Hepatocyte (in vitro differentiated cells): ENCODE measurements around the gene PCDH9. TPM values are rescaled to one million over a fixed set of nuclear protein-coding genes. Genes with fewer than 3 reads are reported as not detected.

ENCODE experiments used
- DNase-seq: peaks from one replicate; pipeline ENCODE4 v3.0.0-alpha.2; 2016; ENCODE audit warnings: low spot score
- H2AFZ ChIP-seq: fragments of 200-600 bp; sonication (generic); 2 replicates; pipeline ENCODE4 v1.6.0; 2016; ENCODE audit warnings: antibody characterized with exemption, mild to moderate bottlenecking
- H3K27ac ChIP-seq: fragments of 200-600 bp; sonication (generic); 2 replicates; pipeline ENCODE4 v1.5.1; 2016; ENCODE audit warnings: mild to moderate bottlenecking
- H3K27me3 ChIP-seq: fragments of 200-600 bp; sonication (generic); 2 replicates; pipeline ENCODE4 v1.6.1; 2016
- H3K36me3 ChIP-seq: fragments of 200-600 bp; sonication (generic); replicated peaks from 2 replicates; pipeline ENCODE4 v1.5.1; 2016; ENCODE audit warnings: low read depth; ENCODE audit not compliant: insufficient read depth
- H3K4me1 ChIP-seq: fragments of 200-600 bp; sonication (generic); 2 replicates; pipeline ENCODE4 v1.5.1; 2016; ENCODE audit warnings: mild to moderate bottlenecking, moderate library complexity; ENCODE audit not compliant: insufficient read depth
- H3K4me2 ChIP-seq: fragments of 200-600 bp; sonication (generic); 2 replicates; pipeline ENCODE4 v1.6.0; 2016
- H3K4me3 ChIP-seq: fragments of 200-600 bp; sonication (generic); 2 replicates; pipeline ENCODE4 v1.5.1; 2016; ENCODE audit warnings: mild to moderate bottlenecking
- H3K79me2 ChIP-seq: fragments of 200-600 bp; sonication (generic); 2 replicates; pipeline ENCODE4 v1.6.0; 2017; ENCODE audit warnings: mild to moderate bottlenecking
- H3K9me2 ChIP-seq: fragments of 200-600 bp; sonication (generic); replicated peaks from 2 replicates; pipeline ENCODE4 v1.6.0; 2017; ENCODE audit warnings: mild to moderate bottlenecking; ENCODE audit not compliant: insufficient read depth
- H3K9me3 ChIP-seq: fragments of 200-600 bp; sonication (generic); 2 replicates; pipeline ENCODE4 v1.5.1; 2016; ENCODE audit warnings: low read depth, mild to moderate bottlenecking
- H4K20me1 ChIP-seq: fragments of 200-600 bp; sonication (generic); 2 replicates; pipeline ENCODE4 v1.6.0; 2016; ENCODE audit warnings: mild to moderate bottlenecking; ENCODE audit not compliant: insufficient read depth, poor library complexity, severe bottlenecking
- EZH2 ChIP-seq: fragments of 200-600 bp; sonication (generic); IDR thresholded peaks from 2 replicates; pipeline ENCODE4 v1.6.1; 2016; ENCODE audit warnings: antibody characterized with exemption, mild to moderate bottlenecking, borderline replicate concordance
- EZH2phosphoT487 ChIP-seq: fragments of 200-600 bp; sonication (generic); IDR thresholded peaks from one replicate; pipeline ENCODE4 v1.6.1; 2018; ENCODE audit warnings: antibody characterized with exemption, mild to moderate bottlenecking, low read depth, moderate library complexity; ENCODE audit not compliant: unreplicated experiment, severe bottlenecking
- WGBS: methylation state at CpG from one replicate; pipeline ENCODE4 v1.1.6; 2016; ENCODE audit warnings: low lambda C conversion rate; ENCODE audit errors: missing lambda C conversion rate; 5-methylcytosine and 5-hydroxymethylcytosine counted together
- polyA plus RNA-seq: library from polyadenylated mRNA; unstranded; fragments of >200 nt; fragmentation: Nextera tagmentation; extraction: Ambion mirVana; gene quantifications from 2 replicates; pipeline ENCODE4 v1.2.1, GENCODE V29; 2016
- total RNA-seq: library from RNA; depleted of rRNA; stranded (reverse); fragments of >200 nt; gene quantifications from 2 replicates; pipeline ENCODE4 v1.2.3, GENCODE V29; 2014
- TF ChIP-seq, protein P1 (sequence below): fragments of 200-600 bp; sonication (generic); IDR thresholded peaks from 2 replicates; pipeline ENCODE4 v1.5.1; 2016; ENCODE audit warnings: antibody characterized with exemption, mild to moderate bottlenecking; ENCODE audit not compliant: poor library complexity

Gene PCDH9
- total and polyA plus RNA-seq, 2 experiments from 2014 or later = 6.9 to 15.0 TPM

- no peaks in the 10 kb centered on the region for H3K9me3 ChIP-seq
- H3K27me3 ChIP-seq = no peaks in the 10 kb centered on the region
- no peak overlapping the region for H3K4me2 ChIP-seq
- no peak overlapping the region for H3K4me3 ChIP-seq
- no peak for DNase-seq
- no peaks in the 10 kb centered on the region for H3K9me2 ChIP-seq
- WGBS = 94% methylated on average over 2 of the region's 2 CpGs
- no peaks in the 10 kb centered on the region for H3K4me1 ChIP-seq
- H2AFZ ChIP-seq = no peak overlapping the region
- H3K79me2 ChIP-seq = no peaks in the 10 kb centered on the region
- no peaks in the 10 kb centered on the region for H3K36me3 ChIP-seq
- H3K27ac ChIP-seq = no peak overlapping the region
- TF ChIP-seq EZH2 (no peak), EZH2phosphoT487 (no peak)
- TF ChIP-seq, protein P1, sequence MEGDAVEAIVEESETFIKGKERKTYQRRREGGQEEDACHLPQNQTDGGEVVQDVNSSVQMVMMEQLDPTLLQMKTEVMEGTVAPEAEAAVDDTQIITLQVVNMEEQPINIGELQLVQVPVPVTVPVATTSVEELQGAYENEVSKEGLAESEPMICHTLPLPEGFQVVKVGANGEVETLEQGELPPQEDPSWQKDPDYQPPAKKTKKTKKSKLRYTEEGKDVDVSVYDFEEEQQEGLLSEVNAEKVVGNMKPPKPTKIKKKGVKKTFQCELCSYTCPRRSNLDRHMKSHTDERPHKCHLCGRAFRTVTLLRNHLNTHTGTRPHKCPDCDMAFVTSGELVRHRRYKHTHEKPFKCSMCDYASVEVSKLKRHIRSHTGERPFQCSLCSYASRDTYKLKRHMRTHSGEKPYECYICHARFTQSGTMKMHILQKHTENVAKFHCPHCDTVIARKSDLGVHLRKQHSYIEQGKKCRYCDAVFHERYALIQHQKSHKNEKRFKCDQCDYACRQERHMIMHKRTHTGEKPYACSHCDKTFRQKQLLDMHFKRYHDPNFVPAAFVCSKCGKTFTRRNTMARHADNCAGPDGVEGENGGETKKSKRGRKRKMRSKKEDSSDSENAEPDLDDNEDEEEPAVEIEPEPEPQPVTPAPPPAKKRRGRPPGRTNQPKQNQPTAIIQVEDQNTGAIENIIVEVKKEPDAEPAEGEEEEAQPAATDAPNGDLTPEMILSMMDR = no peak
- H4K20me1 ChIP-seq = no peaks in the 10 kb centered on the region
These were observed 695.6 kb downstream of the PCDH9 start for GRCh38 chr13:66534561-66534960.

- H3K4me1 ChIP-seq = no peaks in the 10 kb centered on the region
- H3K4me2 ChIP-seq = no peak overlapping the region
- no peaks in the 10 kb centered on the region for H3K36me3 ChIP-seq
- H3K9me3 ChIP-seq = no peaks in the 10 kb centered on the region
- no peaks in the 10 kb centered on the region for H3K9me2 ChIP-seq
- H3K27ac ChIP-seq = no peak overlapping the region
- WGBS = 93% methylated on average over 5 of the region's 5 CpGs
- no peak overlapping the region for H3K4me3 ChIP-seq
- TF ChIP-seq, protein P1 = no peak
- TF ChIP-seq EZH2phosphoT487 (no peak), EZH2 (no peak)
- no peak for DNase-seq
- H3K79me2 ChIP-seq = no peaks in the 10 kb centered on the region
- H2AFZ ChIP-seq = no peak overlapping the region
- no peaks in the 10 kb centered on the region for H3K27me3 ChIP-seq
- H4K20me1 ChIP-seq = no peaks in the 10 kb centered on the region
These were observed 697.3 kb downstream of the PCDH9 start for GRCh38 chr13:66532845-66533244.

GRCh38 chr13:66532146-66532545 is 698.0 kb downstream of the PCDH9 start:
- Histone ChIP-seq H3K9me2 (no peaks in the 10 kb centered on the region), H3K36me3 (no peaks in the 10 kb centered on the region), H3K4me1 (no peaks in the 10 kb centered on the region), H3K4me3 (no peak overlapping the region), H3K4me2 (no peak overlapping the region), H3K27me3 (no peaks in the 10 kb centered on the region), H3K9me3 (no peaks in the 10 kb centered on the region), H3K79me2 (no peaks in the 10 kb centered on the region), H2AFZ (no peak overlapping the region), H3K27ac (no peak overlapping the region), H4K20me1 (no peaks in the 10 kb centered on the region)
- DNase-seq = no peak
- WGBS = 85% methylated on average over 3 of the region's 3 CpGs
- TF ChIP-seq EZH2 = no peak
- TF ChIP-seq, protein P1 = no peak
- no peak for TF ChIP-seq EZH2phosphoT487

GRCh38 chr13:66530686-66531085 is 699.5 kb downstream of the PCDH9 start:
- no peak overlapping the region for H2AFZ ChIP-seq
- H3K4me2 ChIP-seq = no peak overlapping the region
- TF ChIP-seq EZH2 (no peak), EZH2phosphoT487 (no peak)
- TF ChIP-seq, protein P1 = no peak
- H3K9me3 ChIP-seq = no peaks in the 10 kb centered on the region
- no peak overlapping the region for H3K27ac ChIP-seq
- H3K79me2 ChIP-seq = no peaks in the 10 kb centered on the region
- 82% methylated on average over 1 of the region's 1 CpG for WGBS
- H3K9me2 ChIP-seq = no peaks in the 10 kb centered on the region
- H3K36me3 ChIP-seq = no peaks in the 10 kb centered on the region
- H3K27me3 ChIP-seq = no peaks in the 10 kb centered on the region
- no peaks in the 10 kb centered on the region for H3K4me1 ChIP-seq
- no peak for DNase-seq
- no peaks in the 10 kb centered on the region for H4K20me1 ChIP-seq
- no peak overlapping the region for H3K4me3 ChIP-seq
